Measurements from ENCODE around the gene NUTF2.

GRCh38 chr16:67869653-67870052 lies 22.9 kb downstream of the NUTF2 start:
- TF ChIP-seq TEAD4 (CRISPR knock-in tag; IDR thresholded peaks at IDR 0.05): no peak
- no peak for TF ChIP-seq FOXK1 (CRISPR knock-in tag; IDR thresholded peaks at IDR 0.05)
- no peak for TF ChIP-seq CTCF (IDR thresholded peaks at IDR 0.05)

Data from WTC11 (cell line).